ENCODE data around the gene TSPAN4.

Gene TSPAN4

DNA sequence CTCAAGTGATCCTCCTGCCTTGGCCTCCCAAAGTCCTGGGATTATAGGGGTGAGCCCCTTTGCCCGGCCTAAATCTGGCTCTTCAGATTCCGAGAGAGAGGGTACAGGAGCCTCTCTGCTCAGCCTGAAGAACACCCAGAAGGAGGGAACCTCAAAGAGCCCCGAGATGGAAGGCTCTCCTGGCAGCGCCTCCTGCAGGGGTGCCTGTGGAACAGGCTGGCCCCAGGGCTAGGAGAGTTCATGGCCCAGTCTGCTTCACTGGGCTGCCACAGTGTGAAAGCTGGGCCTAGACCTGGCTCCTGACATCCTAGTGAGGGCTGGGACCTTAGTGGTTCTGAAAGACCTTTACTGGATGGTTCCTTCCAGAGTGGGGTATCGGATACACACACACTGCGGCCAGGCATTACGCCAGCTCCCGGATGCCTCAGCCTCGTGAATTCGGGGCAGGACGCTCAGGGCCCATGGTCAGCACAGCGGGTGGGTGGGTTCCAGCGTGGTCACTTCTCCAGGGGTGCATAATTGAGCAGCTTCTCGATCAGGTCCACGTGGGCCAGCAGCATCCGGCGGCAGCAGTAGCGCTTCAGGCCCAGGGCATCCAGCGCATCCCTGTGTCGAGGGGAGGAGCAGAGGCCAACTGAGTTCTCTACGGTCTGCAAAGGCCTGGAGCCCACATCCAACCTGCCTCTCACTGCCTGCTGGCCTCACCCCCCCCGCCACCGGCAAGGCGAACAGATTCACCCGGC, 2.6 kb upstream of the TSPAN4 start:
- Histone ChIP-seq H3K9me3 (no peaks in the 10 kb centered on the region), H3K9ac (peak overlapping the region; percentile 98), H3K4me2 (peak overlapping the region; percentile 98), H3K27me3 (peaks cover 1% of the 10 kb centered on the region), H3K36me3 (peaks cover 50% of the 10 kb centered on the region), H3K27ac (no peak overlapping the region), H4K20me1 (peaks cover 73% of the 10 kb centered on the region), H3K4me1 (peaks cover 38% of the 10 kb centered on the region), H3K4me3 (no peak overlapping the region)
- TF ChIP-seq Cebpa-rat (IDR thresholded peaks at IDR 0.05), result no peak

DNA sequence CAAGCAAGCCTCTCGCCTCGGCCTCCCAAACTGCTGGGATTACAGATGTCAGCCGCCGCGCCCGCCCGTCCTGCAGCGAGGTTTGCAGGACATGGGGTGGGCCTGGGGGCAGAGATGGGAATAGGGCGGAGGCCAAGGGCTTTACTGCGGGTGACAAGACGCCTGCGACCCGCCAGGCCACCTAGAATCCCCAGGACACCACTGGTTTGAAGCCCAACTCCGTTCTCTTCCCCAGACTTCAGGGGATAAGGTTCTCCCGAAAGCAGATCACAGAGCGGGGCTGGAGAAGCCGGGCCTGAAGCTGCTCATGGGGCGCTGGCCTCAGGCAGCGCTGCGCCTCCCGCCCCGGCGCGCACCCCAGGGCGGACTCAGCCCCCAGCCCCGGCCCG, 677 bp upstream of the TSPAN4 start:
- H3K4me1 ChIP-seq, result peaks cover 54% of the 10 kb centered on the region
- no peaks in the 10 kb centered on the region for H3K27me3 ChIP-seq
- H3K4me3 ChIP-seq, result peak overlapping the region; percentile 82
- H3K36me3 ChIP-seq, result peaks cover 41% of the 10 kb centered on the region
- peak overlapping the region; percentile 100 for H3K27ac ChIP-seq
- no peak for TF ChIP-seq Cebpa-rat (IDR thresholded peaks at IDR 0.05)
- H3K9me3 ChIP-seq, result no peaks in the 10 kb centered on the region
- H3K4me2 ChIP-seq, result peak overlapping the region; percentile 98
- peaks cover 72% of the 10 kb centered on the region for H4K20me1 ChIP-seq
- peak overlapping the region; percentile 98 for H3K9ac ChIP-seq

GRCh38 chr11:843086-843734, 558 bp downstream of the TSPAN4 start:
- no peaks in the 10 kb centered on the region for H3K9me3 ChIP-seq
- H4K20me1 ChIP-seq, result peaks cover 69% of the 10 kb centered on the region
- H3K36me3 ChIP-seq, result peaks cover 30% of the 10 kb centered on the region
- peak overlapping the region; percentile 98 for H3K4me2 ChIP-seq
- H3K4me3 ChIP-seq, result peak overlapping the region; percentile 82
- H3K9ac ChIP-seq, result peak overlapping the region; percentile 98
- no peak for TF ChIP-seq Cebpa-rat (IDR thresholded peaks at IDR 0.05)
- peaks cover 60% of the 10 kb centered on the region for H3K4me1 ChIP-seq
- no peaks in the 10 kb centered on the region for H3K27me3 ChIP-seq
- H3K27ac ChIP-seq, result peak overlapping the region; percentile 100

- TF ChIP-seq Cebpa-rat (IDR thresholded peaks at IDR 0.05), result no peak
- Histone ChIP-seq H3K9ac (peak overlapping the region; percentile 98), H3K9me3 (no peaks in the 10 kb centered on the region), H3K27me3 (no peaks in the 10 kb centered on the region), H4K20me1 (peaks cover 70% of the 10 kb centered on the region), H3K27ac (peak overlapping the region; percentile 100), H3K4me1 (peaks cover 69% of the 10 kb centered on the region), H3K4me3 (peak overlapping the region; percentile 82), H3K4me2 (peak overlapping the region; percentile 98), H3K36me3 (peaks cover 21% of the 10 kb centered on the region)
Measured at GRCh38 chr11:843818-844692, 1.4 kb downstream of the TSPAN4 start.

GRCh38 chr11:844693-845644, 2.3 kb downstream of the TSPAN4 start:
- H3K4me2 ChIP-seq, result peak overlapping the region; percentile 98
- H3K27me3 ChIP-seq, result no peaks in the 10 kb centered on the region
- H3K36me3 ChIP-seq, result peaks cover 12% of the 10 kb centered on the region
- no peak for TF ChIP-seq Cebpa-rat (IDR thresholded peaks at IDR 0.05)
- peaks cover 66% of the 10 kb centered on the region for H4K20me1 ChIP-seq
- 0 out of 2 replicates have a peak overlapping the region, but pooled peaks have one; percentile 18 for H3K4me3 ChIP-seq
- peak overlapping the region; percentile 66 for H3K27ac ChIP-seq
- H3K9ac ChIP-seq, result peak overlapping the region; percentile 59
- H3K4me1 ChIP-seq, result peaks cover 73% of the 10 kb centered on the region
- H3K9me3 ChIP-seq, result no peaks in the 10 kb centered on the region

GRCh38 chr11:845872-846495, 3.3 kb downstream of the TSPAN4 start:
- Histone ChIP-seq H3K9ac (peak overlapping the region; percentile 59; the same call in 1 of the 2 replicates), H3K4me2 (peak overlapping the region; percentile 98), H3K4me1 (peaks cover 76% of the 10 kb centered on the region), H3K27me3 (no peaks in the 10 kb centered on the region), H3K27ac (peak overlapping the region; percentile 66), H3K4me3 (no peak overlapping the region), H3K9me3 (no peaks in the 10 kb centered on the region), H3K36me3 (peaks cover 2% of the 10 kb centered on the region), H4K20me1 (peaks cover 66% of the 10 kb centered on the region)
- TF ChIP-seq Cebpa-rat (IDR thresholded peaks at IDR 0.05), result no peak

DNA sequence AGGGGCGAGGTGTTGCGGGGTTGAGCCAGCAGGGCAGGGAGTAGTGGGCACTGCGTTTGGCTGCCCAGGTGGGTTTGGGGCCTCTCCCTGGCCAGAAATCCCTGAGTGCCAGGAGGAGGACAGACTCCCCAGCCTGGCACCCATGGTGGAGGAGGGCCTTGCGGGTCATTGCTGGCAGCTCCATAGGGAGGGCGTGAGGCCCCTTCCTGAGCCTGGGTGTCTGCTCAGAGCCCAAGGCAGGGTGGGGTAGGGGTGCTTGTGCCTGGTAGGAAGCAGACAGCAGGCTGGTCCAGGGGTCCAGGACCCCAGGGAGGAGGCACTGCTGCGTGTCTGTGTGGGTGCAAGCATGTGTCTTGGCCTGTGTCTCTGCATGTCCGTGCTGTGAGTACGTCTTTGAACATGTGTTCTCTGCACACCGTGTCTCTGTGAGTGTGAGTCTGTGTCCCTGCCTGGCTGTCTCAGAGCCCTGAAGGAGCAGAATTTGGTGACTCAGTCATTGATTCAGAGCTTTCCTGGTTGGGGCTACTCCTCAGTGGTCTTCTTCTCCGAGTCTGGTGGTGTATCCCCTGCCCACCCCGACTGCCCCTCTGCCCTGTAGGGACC, 3.9 kb downstream of the TSPAN4 start:
- H3K4me3 ChIP-seq, result no peak overlapping the region
- H3K27me3 ChIP-seq, result no peaks in the 10 kb centered on the region
- peak overlapping the region; percentile 98 for H3K4me2 ChIP-seq
- no peak for TF ChIP-seq Cebpa-rat (IDR thresholded peaks at IDR 0.05)
- H4K20me1 ChIP-seq, result peaks cover 66% of the 10 kb centered on the region
- H3K9me3 ChIP-seq, result no peaks in the 10 kb centered on the region
- peaks cover 76% of the 10 kb centered on the region for H3K4me1 ChIP-seq
- H3K36me3 ChIP-seq, result no peaks in the 10 kb centered on the region
- H3K27ac ChIP-seq, result peak overlapping the region; percentile 66; the same call in 1 of the 2 replicates
- peak overlapping the region; percentile 59; the same call in 1 of the 2 replicates for H3K9ac ChIP-seq

- Histone ChIP-seq H3K36me3 (no peaks in the 10 kb centered on the region), H3K4me1 (peaks cover 84% of the 10 kb centered on the region), H3K9ac (no peak overlapping the region), H3K27ac (peak overlapping the region; percentile 13; the same call in 1 of the 2 replicates), H3K9me3 (no peaks in the 10 kb centered on the region), H4K20me1 (peaks cover 69% of the 10 kb centered on the region), H3K4me2 (peak overlapping the region; percentile 98), H3K27me3 (no peaks in the 10 kb centered on the region), H3K4me3 (no peak overlapping the region)
- TF ChIP-seq Cebpa-rat (IDR thresholded peaks at IDR 0.05), result no peak
Measured at GRCh38 chr11:847876-848275, 5.2 kb downstream of the TSPAN4 start.

Measured in BLaER1 (cell line).